Measurements from ENCODE around the gene C1QC.
"Not testable (repeated sequence)": the region's sequence is repeated elsewhere in the genome, so short reads cannot be mapped to it uniquely, and the experiment has no call there.

C1QC gene

DNA sequence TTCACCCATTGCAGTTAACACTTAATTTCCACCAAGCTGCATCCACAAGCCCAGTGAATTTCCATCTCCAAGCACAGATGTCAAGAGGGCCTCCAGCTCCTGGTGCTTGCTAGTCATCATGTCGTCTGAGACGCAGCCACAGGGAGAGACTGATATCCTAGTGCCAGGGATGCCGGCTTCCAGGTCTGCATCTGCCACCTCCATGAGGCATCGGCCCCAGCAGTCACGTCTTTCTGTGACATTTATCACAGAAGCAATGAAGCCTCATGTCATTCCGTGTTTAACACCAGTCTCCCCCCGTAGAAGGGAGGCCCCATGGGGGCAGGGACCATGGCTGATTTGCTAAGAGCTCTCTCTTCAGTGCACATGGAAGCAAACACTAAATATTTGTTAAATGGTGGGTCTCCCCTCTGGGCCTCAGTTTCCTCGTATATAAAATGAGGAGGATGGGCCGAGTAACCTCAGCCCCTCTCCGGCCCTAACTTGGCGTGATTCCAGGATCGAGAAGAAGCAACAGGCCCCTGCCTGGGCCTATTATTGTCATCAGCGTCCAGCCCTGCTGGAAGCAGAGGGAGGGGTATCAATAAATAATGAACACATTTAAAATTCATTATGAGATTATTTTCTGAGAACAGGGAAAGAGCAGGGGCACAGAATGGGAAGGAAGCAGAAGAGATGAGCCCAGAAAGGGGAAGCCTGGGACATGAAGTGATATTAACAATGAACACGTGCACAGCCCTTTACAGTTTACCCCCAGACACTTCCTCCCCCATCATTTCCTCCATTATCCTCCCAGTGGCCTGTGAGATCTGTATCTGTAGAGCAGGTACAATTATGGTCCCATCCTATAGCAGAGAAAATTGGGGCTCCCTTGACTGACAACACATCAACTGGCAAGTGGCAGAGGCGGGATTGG, 8.8 kb downstream of the C1QC start:
- DNase-seq: peak; percentile 49 to 56

DNA sequence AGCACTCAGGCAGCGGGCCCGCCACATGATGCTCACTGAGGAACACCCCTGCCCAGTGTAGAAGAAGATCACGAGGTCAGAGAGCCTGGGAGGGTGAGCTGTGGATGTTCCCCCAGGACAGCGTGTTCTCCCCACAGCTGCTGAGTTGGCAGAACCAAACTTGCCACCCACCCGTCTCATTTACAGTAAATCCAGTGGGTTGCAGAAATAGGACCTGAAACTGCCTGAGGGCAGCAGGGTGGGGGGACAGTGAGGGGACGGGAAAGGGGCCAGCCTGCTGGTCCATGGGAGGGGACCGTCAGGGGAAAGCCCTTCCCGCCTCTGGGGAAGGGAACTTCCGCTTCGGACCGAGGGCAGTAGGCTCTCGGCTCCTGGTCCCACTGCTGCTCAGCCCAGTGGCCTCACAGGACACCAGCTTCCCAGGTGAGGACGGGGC, 9.5 kb downstream of the C1QC start, which contains the start of gene C1QB:
C1QB (plus strand) TSS at position 356 of the 436 bp plus-strand sequence. CDS start 6,227 bp downstream, outside the sequence.
- DNase-seq: peak; percentile 35 to 66

DNA sequence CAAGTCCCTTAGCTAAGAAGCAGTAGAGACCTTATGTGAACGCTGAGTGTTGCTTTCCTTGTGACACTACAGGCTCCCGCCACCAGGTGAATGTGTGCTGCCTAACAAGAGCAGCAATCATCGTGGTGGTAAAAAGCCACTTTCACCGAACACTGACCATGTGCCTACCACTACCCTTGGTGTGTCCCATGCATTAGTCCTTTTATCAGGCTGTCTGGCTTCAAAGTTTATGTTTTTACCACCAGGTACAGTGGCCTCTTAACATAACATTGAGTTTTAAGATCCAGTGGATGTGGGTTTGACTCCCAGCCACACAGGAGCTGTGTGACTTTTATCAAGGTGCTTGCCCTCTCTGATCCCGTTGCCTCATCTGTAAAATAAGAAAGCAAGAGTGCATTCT, 11.3 kb downstream of the C1QC start:
- DNase-seq: no peak

DNA sequence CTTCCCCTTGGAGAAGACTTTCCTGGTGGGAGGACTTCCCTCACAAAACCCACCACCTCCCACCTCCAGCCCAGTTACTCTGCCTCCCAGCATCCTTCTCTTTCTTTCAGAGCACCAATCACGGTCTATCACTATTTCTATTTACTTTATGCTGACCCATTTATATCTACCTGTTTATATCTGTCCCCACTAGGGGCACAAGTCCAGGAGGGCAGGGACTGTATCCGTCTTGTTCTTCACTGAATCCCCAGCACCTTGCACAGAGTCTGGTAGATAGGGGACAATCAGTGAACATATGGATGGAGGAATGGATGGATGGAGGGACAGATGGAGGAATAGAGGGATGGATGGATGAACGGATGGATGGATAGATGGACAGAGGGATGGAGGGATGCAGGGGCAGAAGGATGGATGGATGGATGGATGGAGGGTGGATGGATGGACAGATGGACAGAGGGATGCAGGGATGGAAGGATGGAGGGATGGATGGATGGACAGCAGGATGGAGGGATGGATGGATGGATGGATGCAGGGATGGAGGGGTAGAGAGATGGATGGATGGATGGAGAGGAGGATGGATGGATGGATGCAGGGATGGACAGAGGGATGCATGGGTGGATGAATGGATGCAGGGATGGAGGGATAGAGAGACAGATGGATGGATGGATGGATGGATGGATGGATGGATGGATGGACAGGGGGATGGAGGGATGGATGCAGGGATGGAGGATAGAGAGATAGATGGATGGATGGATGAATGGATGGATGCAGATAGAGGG, 15.1 kb downstream of the C1QC start:
- DNase-seq: no peak

DNA sequence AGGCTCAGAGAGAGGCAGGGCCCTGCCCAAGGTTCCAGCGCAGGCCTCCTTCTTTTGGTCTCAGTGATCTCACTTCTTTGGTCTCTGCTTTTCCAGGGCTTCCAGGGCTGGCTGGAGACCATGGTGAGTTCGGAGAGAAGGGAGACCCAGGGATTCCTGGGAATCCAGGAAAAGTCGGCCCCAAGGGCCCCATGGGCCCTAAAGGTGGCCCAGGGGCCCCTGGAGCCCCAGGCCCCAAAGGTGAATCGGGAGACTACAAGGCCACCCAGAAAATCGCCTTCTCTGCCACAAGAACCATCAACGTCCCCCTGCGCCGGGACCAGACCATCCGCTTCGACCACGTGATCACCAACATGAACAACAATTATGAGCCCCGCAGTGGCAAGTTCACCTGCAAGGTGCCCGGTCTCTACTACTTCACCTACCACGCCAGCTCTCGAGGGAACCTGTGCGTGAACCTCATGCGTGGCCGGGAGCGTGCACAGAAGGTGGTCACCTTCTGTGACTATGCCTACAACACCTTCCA, 17.3 kb downstream of the C1QC start:
- no peak for DNase-seq

DNA sequence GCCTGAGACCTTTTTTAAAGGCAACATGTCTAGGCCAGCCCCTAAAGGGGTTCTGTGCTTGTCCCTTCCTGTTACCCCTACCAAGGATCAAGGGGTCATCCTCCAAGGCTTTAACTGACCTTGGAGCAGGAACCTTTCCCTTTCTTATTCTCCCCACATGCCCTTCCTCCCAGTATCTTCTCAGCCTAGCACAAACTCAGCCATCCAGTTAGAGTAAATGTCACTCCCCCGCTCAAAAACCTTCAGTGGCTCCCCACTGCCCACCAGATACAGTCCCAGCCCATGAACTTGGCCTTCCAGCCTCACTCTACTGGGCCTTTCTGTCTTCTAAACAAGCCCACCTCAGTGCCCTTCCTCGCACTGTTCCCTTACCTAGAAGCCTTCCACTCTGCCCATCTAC, 18.4 kb downstream of the C1QC start:
- no peak for DNase-seq

DNA sequence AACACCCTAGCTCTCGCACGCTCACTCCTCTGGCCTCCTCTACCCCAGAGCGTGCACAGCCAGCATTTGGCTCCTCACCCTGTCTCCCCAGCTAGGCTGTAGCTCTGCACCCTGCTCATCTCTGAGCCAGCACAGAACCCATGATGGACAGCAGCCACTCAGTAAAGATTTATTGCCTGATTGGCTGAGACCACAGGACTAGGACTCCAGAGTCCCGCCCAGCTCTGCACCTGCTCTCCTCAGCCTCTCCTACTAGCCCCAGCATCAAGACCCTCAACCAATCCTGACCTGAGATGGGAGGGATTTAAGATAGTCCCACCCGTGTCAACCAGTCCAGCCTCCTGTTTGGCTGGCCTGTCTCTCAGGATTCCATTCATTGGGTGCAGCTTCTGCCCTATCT, 18.9 kb downstream of the C1QC start:
- DNase-seq: no peak

DNA sequence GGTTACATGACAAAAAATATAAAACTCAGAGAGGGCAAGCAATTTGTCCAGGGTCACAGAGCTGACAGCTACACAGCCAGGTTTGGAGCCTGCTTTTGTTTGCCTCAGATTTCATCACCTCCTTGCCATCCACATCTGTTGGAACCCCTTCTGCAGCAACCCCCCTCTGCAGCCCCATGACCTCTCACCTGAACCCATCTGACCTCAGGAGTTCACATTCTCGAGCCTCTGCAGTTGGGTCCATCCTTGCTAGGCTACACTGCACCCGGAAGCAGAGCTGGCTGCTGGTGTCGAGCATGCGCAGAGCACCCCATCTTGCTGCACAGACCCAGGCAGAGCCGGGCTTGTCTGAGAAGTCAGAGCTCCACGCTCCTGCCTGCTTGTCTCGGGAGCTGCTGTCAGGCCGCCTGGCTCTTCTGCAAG, 19.6 kb downstream of the C1QC start:
- no peak for DNase-seq

DNA sequence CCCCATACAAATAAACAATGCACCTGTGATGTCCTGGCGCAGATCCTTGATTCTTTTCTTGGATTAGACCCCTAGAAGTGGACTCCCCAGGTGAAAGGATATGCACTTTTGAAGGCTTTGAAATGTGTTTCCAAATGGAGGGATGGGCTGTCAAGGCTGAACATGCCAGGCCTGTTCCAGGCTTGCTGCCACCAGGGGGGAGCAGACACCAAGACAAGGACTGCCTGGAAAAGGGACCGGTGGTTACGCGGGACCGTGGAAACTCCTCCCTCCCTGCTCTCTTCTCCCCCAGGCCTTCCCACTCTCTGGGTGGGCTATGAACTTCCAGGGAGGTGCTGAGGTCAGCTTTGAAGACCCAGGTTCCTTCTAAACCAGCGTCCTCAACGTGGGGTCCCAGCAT, 22.3 kb downstream of the C1QC start:
- DNase-seq: peak in 1 of 2 donors; percentile 18

DNA sequence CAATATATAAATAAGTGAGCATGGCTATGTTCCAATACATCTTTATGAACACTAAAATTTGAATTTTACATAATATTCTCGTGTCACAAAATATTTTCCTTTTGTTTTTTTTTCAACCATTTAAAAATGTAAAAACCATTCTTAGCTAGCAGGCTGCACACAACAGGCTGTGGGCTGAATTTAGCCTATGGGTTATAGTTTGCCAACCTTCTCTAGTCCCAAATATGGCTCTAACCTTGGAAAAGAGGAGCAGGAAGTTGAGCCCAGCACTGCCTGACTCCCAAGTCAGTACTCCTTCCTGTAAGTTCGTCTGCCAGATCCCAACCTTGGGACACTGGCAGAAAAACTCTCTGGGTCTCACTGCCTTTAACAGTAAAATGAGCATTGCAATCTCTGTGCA, 23.0 kb downstream of the C1QC start:
- no peak for DNase-seq

DNA sequence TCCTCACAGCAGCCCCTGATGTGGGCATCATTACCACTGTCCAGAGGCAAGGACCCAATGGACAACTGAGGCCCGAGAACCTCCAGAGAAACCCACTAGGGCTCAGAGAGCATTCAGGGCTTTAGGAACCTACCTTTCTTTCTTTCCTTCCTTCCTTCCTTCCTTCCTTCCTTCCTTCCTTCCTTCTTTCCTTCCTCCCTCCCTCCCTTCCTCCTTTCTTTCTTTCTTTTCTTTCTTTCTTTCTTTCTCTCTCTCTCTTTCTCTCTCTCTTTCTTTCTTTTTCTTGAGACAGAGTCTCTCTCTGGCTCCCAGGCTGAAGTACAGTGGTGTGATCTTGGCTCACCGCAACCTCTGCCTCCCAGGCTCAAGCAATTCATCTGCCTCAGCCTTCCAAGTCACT, 25.4 kb downstream of the C1QC start:
- not testable (repeated sequence) for DNase-seq

DNA sequence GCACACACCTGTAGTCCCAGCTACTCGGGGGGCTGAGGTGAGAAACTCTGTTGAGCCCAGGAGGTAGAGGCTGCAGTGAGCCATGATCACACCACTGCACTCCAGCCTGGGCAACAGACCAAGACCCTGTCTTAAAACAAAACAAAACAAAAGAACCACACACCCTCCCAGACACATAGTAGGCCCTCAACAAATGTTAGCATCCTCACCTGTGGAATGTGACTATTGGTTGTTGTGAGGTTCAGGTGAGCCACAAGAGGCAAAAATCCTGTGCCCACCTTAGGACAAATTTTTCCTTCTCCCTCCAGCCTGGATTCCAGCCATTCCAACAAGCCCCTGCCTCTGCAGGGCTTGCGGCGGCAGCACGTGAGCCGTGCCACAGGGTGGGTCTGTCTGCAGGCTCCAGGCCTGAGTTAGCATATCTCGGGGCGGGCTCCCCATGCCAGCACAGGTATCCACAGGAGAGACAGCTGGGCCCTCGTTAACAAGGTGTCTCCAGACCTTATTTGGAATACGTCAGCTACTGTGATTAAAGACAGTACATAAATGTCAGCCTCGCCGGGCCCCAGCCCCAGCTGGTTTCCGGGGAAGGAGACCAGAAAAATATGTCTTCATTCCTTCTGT, 27.0 kb downstream of the C1QC start:
- DNase-seq: no peak

DNA sequence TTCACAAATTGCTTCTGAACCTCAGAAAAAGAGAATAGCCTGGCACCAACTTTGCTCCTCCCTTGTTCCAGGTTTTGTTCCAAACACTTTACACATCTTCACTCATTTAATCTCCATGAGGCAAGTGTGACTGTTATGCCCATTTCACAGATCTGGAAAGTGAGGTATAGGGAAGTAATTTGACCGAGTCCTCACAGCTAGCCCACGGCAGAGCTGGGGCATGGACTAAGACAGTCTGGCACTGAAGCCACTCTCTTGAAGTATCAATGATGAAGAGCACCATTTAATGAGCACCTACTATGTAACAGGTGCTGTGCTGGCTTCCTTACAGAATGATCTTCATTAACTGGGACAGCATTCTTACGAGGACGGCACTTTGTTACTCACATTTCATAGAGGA, 28.6 kb downstream of the C1QC start:
- DNase-seq: no peak

DNA sequence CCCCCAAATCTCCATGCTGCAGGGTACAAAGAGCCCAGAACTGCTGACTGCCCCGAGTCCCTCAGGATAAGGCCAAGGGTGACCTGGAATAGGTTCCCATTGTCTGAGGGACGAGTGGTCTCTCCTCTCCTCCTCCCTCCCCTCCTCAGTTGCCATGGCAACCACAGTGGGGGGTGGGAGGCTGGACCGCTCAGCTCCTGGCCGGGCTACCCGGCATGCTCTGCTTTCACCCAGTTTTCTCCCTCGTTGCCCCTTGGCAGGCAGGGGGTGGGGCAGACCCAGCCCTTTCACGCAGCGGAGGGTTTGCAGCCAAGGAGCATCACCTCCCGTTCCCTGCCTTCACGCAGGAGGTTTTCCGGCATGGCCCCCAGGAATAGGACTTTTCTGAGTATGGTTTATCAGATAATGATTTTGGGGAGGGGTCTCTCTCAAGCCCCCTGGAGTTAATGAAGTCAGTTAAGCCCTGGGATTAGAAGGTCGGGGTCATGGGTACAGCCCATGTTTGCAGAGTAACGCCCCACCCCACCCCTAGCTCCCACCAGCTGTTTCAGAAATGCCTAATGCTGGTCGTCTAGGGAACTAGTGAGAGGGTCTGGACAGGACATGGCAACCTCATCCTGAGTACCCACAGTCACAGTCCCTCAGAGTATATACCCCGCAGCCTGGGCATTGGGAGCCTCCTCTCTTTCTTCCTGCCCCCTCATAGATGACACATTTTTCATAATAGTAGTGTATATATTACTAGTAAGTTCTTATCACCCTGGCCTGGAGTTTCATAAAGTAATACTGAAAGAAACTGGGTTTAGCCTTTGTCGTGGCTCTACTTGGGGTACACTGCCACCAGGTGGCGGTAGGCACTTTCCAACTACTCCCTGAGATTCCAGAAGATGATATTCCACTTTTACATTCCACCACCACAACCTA, 30.3 kb downstream of the C1QC start:
- peak; percentile 56 to 69 for DNase-seq

DNA sequence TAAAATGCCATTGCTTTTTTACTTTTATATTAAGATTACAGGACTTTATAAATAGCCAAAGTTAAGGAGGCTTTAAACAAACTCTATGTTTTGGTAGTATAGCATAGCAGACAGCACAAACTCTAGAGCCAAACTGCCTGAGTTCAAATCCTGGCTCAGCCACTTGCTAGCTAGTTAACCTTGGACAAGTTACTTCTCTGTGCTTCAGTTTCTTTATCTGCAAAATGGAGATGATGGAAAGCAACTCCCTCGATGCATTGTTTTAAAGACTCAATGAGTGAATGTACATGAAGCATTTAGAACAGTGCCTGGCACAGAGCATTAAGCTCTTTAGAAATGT, 30.9 kb downstream of the C1QC start:
- no peak for DNase-seq

DNA sequence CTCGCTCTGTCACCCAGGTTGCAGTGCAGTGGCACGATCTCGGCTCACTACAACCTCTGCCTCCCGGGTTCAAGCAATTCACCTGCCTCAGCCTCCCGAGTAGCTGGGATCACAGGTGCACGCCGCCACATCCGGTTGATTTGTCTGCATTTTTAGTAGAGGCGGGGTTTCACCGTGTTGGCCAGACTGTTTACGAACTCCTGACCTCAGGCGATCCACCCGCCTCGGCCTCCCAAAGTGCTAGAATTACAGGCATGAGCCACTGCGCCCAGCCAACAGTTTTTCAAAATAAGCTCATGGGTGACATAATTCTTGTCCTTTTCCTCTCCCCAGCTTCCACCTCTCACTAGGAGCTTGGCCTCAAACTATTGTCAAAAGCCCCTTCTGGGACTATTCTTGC, 32.7 kb downstream of the C1QC start:
- DNase-seq: not testable (repeated sequence)

DNA sequence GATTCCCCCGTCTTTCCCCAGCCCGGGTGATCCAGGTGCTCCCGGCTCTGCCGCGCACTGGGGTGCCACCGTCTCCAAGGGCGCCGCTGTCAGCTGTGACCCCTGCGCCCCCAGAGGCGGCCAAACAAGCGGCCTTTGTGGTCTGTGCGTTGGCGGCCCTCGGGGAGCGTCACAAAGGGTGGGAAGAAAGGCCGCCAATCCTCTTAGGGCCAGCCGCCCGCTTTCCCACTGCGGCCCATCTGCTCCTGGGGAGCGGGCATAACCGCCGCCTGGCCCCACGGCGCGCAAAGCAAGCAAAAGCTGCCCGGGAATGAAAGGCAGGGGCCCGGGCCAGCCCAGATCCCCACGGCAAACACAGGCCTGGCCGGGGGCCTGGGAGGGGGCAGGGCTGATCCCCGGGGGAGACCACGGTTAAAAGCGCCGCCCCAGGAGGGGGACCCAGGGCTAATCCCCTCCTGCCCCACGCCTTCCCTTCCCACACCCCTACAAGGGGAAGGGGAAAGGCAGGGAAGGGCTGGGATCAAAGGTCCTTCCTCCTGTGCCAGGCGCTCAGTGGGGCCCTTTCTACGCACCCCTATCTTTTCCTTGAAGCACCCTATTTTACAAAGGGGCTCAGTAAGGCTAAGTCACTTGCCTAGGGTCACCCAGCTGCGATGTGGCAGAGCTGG, 33.6 kb downstream of the C1QC start:
- DNase-seq: no peak

DNA sequence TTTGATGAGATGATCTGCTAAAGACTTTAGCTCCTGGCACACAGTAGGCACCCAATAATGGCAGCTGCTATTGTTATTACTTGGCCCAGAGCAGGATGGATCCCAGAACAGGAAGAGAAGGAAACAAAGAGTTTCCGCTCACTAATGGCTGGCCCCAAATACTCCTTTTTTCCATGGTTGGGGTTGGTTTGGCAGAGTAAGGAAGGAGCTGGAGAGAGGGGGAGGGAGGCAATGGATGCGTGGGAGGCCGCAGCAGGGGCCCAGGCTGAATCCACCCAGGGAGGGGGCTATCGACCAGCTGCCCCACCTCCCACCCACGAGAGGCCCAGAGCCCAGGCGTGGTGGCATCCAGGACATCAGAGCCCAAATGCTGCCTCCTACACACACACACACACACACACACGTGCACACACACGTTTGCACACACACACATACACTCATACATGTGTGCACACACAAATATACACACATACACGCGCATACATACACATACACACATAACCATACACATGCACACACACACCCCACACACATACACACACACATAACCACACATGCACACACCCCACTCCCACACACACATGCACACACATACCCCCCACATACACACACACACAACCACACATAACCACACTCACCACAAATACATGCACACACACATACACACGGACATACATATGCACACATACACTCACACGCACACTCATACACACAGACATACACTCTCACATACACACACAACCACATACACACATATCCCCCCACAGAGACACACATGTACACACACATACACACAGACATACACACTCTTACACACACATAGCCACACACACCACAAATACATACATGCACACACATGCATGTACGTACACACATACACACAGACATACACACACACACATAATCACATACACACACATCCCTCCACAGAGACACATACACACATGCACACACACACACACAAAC, 34.8 kb downstream of the C1QC start:
- DNase-seq: no peak

DNA sequence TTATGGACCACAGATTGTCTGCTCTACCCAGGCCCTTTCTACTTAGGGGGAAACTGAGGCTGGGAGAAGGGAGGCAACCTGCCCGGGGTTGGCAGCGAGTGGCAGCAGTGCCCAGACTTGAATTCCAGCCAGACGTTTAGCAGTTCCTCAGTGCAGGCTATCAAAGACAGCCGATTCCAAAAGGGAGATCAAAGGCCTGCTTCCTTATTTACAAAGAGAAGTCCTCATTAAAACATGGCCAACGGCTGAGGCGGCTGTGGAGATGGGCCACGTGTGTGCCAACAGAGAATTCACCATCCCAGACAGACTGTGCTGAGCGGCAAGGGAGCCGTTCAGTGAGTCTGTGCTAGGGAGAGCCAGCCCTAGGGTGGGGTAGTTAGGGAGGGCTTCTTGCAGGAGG, 37.3 kb downstream of the C1QC start:
- DNase-seq: no peak

Data from inflammatory macrophage (primary cell).